H1 (cell line): ENCODE measurements around the gene SBF1. TPM values are rescaled to one million over a fixed set of nuclear protein-coding genes. Genes with fewer than 3 reads are reported as not detected.

Experiments used
- CTCF ChIA-PET: fragments of 300-600 bp; sonication (Branson Sonifier 250); formaldehyde crosslinking; loops from one replicate; lab custom pipeline; 2021; ENCODE audit not compliant: partially characterized antibody; lab: Charles Lee
- POLR2A ChIA-PET: fragments of 300-600 bp; sonication (Branson Sonifier 250); formaldehyde crosslinking; loops from one replicate; lab custom pipeline; 2021; ENCODE audit warnings: inconsistent platforms; ENCODE audit not compliant: partially characterized antibody; lab: Charles Lee
- DNase-seq, 2 experiments: peaks; one replicate each; pipeline versions ENCODE4 v3.0.0 to v3.0.0-alpha.2; 2010 to 2022; ENCODE audit warnings: low spot score in 2 of 2, low read depth in 1 of 2, mixed read lengths in 1 of 2
- FAIRE-seq: peaks from 2 replicates; lab custom pipeline; 2011; peaks lifted over from hg19 to GRCh38; lab: Jason Lieb, UNC
- H2AFZ ChIP-seq: 2 replicates; pipeline ENCODE4 v1.8.1; 2012; ENCODE audit warnings: low read length, inconsistent platforms
- H2AK5ac ChIP-seq: 2 replicates; pipeline ENCODE4 v1.6.1; 2013; ENCODE audit warnings: low read depth, low read length
- H2BK120ac ChIP-seq: replicated peaks from 2 replicates; pipeline ENCODE3; 2013; ENCODE audit warnings: low read depth, low read length, inconsistent platforms
- H2BK12ac ChIP-seq: 2 replicates; pipeline ENCODE4 v1.6.1; 2013; ENCODE audit warnings: low read depth, low read length
- H2BK15ac ChIP-seq: 2 replicates; pipeline ENCODE4 v1.6.1; 2013; ENCODE audit warnings: low read length
- H2BK20ac ChIP-seq: 2 replicates; pipeline ENCODE4 v1.6.1; 2013; ENCODE audit warnings: low read length
- H2BK5ac ChIP-seq: 2 replicates; pipeline ENCODE4 v1.6.1; 2013; ENCODE audit warnings: low read depth, low read length
- H3K14ac ChIP-seq: 2 replicates; pipeline ENCODE4 v1.6.1; 2013; ENCODE audit warnings: inconsistent platforms; ENCODE audit not compliant: insufficient read length
- H3K18ac ChIP-seq: 2 replicates; pipeline ENCODE4 v1.6.1; 2013; ENCODE audit warnings: low read length; ENCODE audit errors: extremely low read depth
- H3K23ac ChIP-seq: 2 replicates; pipeline ENCODE4 v1.6.1; 2013; ENCODE audit warnings: inconsistent platforms; ENCODE audit not compliant: insufficient read length
- H3K23me2 ChIP-seq: 2 replicates; pipeline ENCODE4 v1.6.1; 2013; ENCODE audit warnings: low read depth, low read length
- H3K27ac ChIP-seq: 2 replicates; pipeline ENCODE4 v1.6.1; 2011; ENCODE audit warnings: low read depth, low read length, inconsistent platforms
- H3K27me3 ChIP-seq, 4 experiments: replicated peaks in 1 of 4; 1 replicate in 1 of 4; 2 replicates in 3 of 4; pipeline versions ENCODE4 v1.6.1 to v1.8.1; 2011 to 2013; ENCODE audit warnings: low read length in 3 of 4, mild to moderate bottlenecking in 3 of 4, inconsistent platforms in 2 of 4, mixed read lengths in 2 of 4, moderate library complexity in 1 of 4; ENCODE audit not compliant: control insufficient read depth in 3 of 4, insufficient read depth in 3 of 4; ENCODE audit errors: extremely low read depth in 1 of 4
- H3K36me3 ChIP-seq, 4 experiments: 2 replicates each; pipeline versions ENCODE4 v1.6.1 to v1.8.1; 2011 to 2013; ENCODE audit warnings: mild to moderate bottlenecking in 4 of 4, low read length in 3 of 4, moderate library complexity in 2 of 4, control low read depth in 1 of 4, inconsistent platforms in 1 of 4; ENCODE audit not compliant: insufficient read depth in 4 of 4, control insufficient read depth in 2 of 4
- H3K4ac ChIP-seq: replicated peaks from 2 replicates; pipeline ENCODE3; 2013; ENCODE audit warnings: low read length, low read depth, mixed read lengths, inconsistent platforms; ENCODE audit not compliant: insufficient read length
- H3K4me1 ChIP-seq, 4 experiments: replicated peaks in 1 of 4; 1 replicate in 1 of 4; 2 replicates in 3 of 4; pipeline versions ENCODE4 v1.6.1 to v1.8.1; 2011 to 2013; ENCODE audit warnings: low read length in 3 of 4, inconsistent platforms in 2 of 4, mixed read lengths in 1 of 4; ENCODE audit not compliant: insufficient read depth in 4 of 4, control insufficient read depth in 3 of 4
- H3K4me2 ChIP-seq, 2 experiments: 2 replicates each; pipeline versions ENCODE4 v1.6.1 to v1.8.1; 2011 to 2013; ENCODE audit warnings: low read depth in 2 of 2, low read length in 2 of 2, control low read depth in 1 of 2, inconsistent platforms in 1 of 2, mild to moderate bottlenecking in 1 of 2; ENCODE audit not compliant: insufficient read depth in 1 of 2
- H3K4me3 ChIP-seq, 4 experiments: fragments of 200-600, 300-600 bp in 1 of 4; sonication (generic), shearing (Covaris generic), sonication (Bioruptor Twin) in 1 of 4; 2 replicates each; pipeline versions ENCODE4 v1.5.1 to v1.8.1; 2011 to 2016; ENCODE audit warnings: low read length in 4 of 4, low read depth in 3 of 4, control low read depth in 2 of 4, inconsistent platforms in 2 of 4, mild to moderate bottlenecking in 2 of 4, mixed read lengths in 1 of 4, moderate library complexity in 1 of 4; ENCODE audit not compliant: insufficient read depth in 2 of 4; ENCODE audit errors: extremely low read depth in 1 of 4
- H3K56ac ChIP-seq: replicated peaks from 2 replicates; pipeline ENCODE3; 2013; ENCODE audit warnings: low read depth, mild to moderate bottlenecking, mixed read lengths, low read length, inconsistent platforms; ENCODE audit not compliant: insufficient read length
- H3K79me1 ChIP-seq: 2 replicates; pipeline ENCODE4 v1.6.1; 2013; ENCODE audit warnings: low read depth, low read length, control low read depth
- H3K79me2 ChIP-seq, 2 experiments: 2 replicates each; pipeline versions ENCODE4 v1.6.1 to v1.8.1; 2012 to 2013; ENCODE audit warnings: low read length in 2 of 2, mild to moderate bottlenecking in 2 of 2, inconsistent platforms in 1 of 2; ENCODE audit not compliant: insufficient read depth in 2 of 2, control insufficient read depth in 1 of 2
- H3K9ac ChIP-seq, 4 experiments: replicated peaks in 1 of 4; 1 replicate in 1 of 4; 2 replicates in 3 of 4; pipeline versions ENCODE4 v1.6.1 to v1.8.1; 2011 to 2013; ENCODE audit warnings: low read depth in 3 of 4, low read length in 3 of 4, control low read depth in 2 of 4, mild to moderate bottlenecking in 2 of 4, moderate library complexity in 2 of 4, inconsistent platforms in 1 of 4; ENCODE audit errors: extremely low read depth in 1 of 4
- H3K9me3 ChIP-seq, 2 experiments: 2 replicates each; pipeline versions ENCODE4 v1.6.1 to v1.8.1; 2012 to 2013; ENCODE audit warnings: mild to moderate bottlenecking in 2 of 2, moderate library complexity in 2 of 2, control low read depth in 1 of 2, inconsistent platforms in 1 of 2, low read depth in 1 of 2, low read length in 1 of 2, mixed read lengths in 1 of 2; ENCODE audit not compliant: insufficient read depth in 2 of 2
- H4K20me1 ChIP-seq, 2 experiments: replicated peaks in 1 of 2; 2 replicates each; pipeline versions ENCODE3 to v1.8.1; 2011 to 2013; ENCODE audit warnings: inconsistent platforms in 2 of 2, low read length in 2 of 2, mild to moderate bottlenecking in 1 of 2; ENCODE audit not compliant: insufficient read depth in 2 of 2, control insufficient read depth in 1 of 2
- H4K5ac ChIP-seq: 2 replicates; pipeline ENCODE4 v1.6.1; 2013; ENCODE audit warnings: low read length, low read depth, mixed read lengths, inconsistent platforms; ENCODE audit not compliant: insufficient read length
- H4K8ac ChIP-seq: 2 replicates; pipeline ENCODE4 v1.8.0; 2013; ENCODE audit warnings: mild to moderate bottlenecking, moderate library complexity, low read length, inconsistent platforms; ENCODE audit not compliant: insufficient read depth; ENCODE audit errors: extremely low read depth
- H4K91ac ChIP-seq: replicated peaks from 2 replicates; pipeline ENCODE3; 2013; ENCODE audit warnings: low read length, mixed read lengths, inconsistent platforms; ENCODE audit not compliant: insufficient read length
- BRCA1 ChIP-seq: IDR thresholded peaks from 2 replicates; pipeline ENCODE4 v1.6.1; 2012; ENCODE audit warnings: low read depth, low read length, improper control_type of control experiment
- CBX8 ChIP-seq: fragments of 300-800, 300-1000 bp; sonication (generic); IDR thresholded peaks from 2 replicates; pipeline ENCODE4 v1.7.1; 2016; ENCODE audit warnings: low read depth, low read length, borderline replicate concordance
- CREB1 ChIP-seq: IDR thresholded peaks from 2 replicates; pipeline ENCODE4 v1.6.1; 2012; ENCODE audit warnings: inconsistent platforms
- GABPA ChIP-seq: IDR thresholded peaks from 2 replicates; pipeline ENCODE4 v1.6.1; 2011; ENCODE audit warnings: mild to moderate bottlenecking, low read length, moderate library complexity, borderline replicate concordance; ENCODE audit not compliant: insufficient read depth
- HDAC6 ChIP-seq: IDR thresholded peaks from one replicate; pipeline ENCODE4 v1.7.1; 2012; ENCODE audit warnings: low read depth, mild to moderate bottlenecking, inconsistent platforms, low read length, moderate library complexity
- POU5F1 ChIP-seq: IDR thresholded peaks from 2 replicates; pipeline ENCODE4 v1.6.1; 2011; ENCODE audit warnings: low read depth, mild to moderate bottlenecking, low read length, moderate library complexity
- RAD21 ChIP-seq, 2 experiments: IDR thresholded peaks in 1 of 2; conservative IDR thresholded peaks in 1 of 2; 2 replicates each; pipeline ENCODE4 v1.6.1; 2011; ENCODE audit warnings: low read depth in 2 of 2, low read length in 2 of 2, improper control_type of control experiment in 1 of 2, inconsistent platforms in 1 of 2, mild to moderate bottlenecking in 1 of 2, moderate library complexity in 1 of 2
- RFX5 ChIP-seq: IDR thresholded peaks from 2 replicates; pipeline ENCODE4 v1.6.1; 2011; ENCODE audit warnings: low read depth, low read length, improper control_type of control experiment, borderline replicate concordance
- RNF2 ChIP-seq: fragments of 200-900, 300-1000 bp; sonication (generic); IDR thresholded peaks from 2 replicates; pipeline ENCODE4 v1.7.1; 2016; ENCODE audit warnings: borderline replicate concordance, low read depth, mild to moderate bottlenecking, antibody characterized with exemption, low read length; ENCODE audit not compliant: poor library complexity, severe bottlenecking; ENCODE audit errors: missing control alignments
- SP2 ChIP-seq: IDR thresholded peaks from 2 replicates; pipeline ENCODE4 v1.6.1; 2012; ENCODE audit warnings: mild to moderate bottlenecking, low read length, inconsistent platforms
- SRF ChIP-seq: IDR thresholded peaks from 2 replicates; pipeline ENCODE4 v1.6.1; 2011; ENCODE audit warnings: mild to moderate bottlenecking, low read depth, low read length, moderate library complexity
- TAF1 ChIP-seq: IDR thresholded peaks from 2 replicates; pipeline ENCODE4 v1.6.1; 2011; ENCODE audit warnings: mild to moderate bottlenecking, low read depth, low read length
- TEAD4 ChIP-seq: IDR thresholded peaks from 2 replicates; pipeline ENCODE4 v1.6.1; 2012; ENCODE audit warnings: low read depth, low read length, inconsistent platforms, mixed read lengths
- YY1 ChIP-seq: IDR thresholded peaks from 2 replicates; pipeline ENCODE4 v1.6.1; 2011; ENCODE audit warnings: low read depth, mild to moderate bottlenecking, low read length
- WGBS, 2 experiments: shearing (Covaris generic) in 1 of 2; methylation state at CpG; one replicate each; pipeline versions ENCODE4 v1.1.6 to v1.1.7; 2013 to 2015; ENCODE audit warnings: low lambda C conversion rate in 2 of 2, mixed read lengths in 2 of 2, inconsistent platforms in 1 of 2, low coverage in 1 of 2, missing lambda C conversion rate in 1 of 2; ENCODE audit not compliant: insufficient replicate concordance in 2 of 2, insufficient coverage in 1 of 2, insufficient read length in 1 of 2; ENCODE audit errors: extremely low coverage in 1 of 2, missing lambda C conversion rate in 1 of 2; 5-methylcytosine and 5-hydroxymethylcytosine counted together
- polyA plus RNA-seq, 7 experiments: library from polyadenylated mRNA; depleted of rRNA in 3 of 7; stranded (reverse) in 5 of 7; unstranded in 2 of 7; fragments of >200 nt in 5 of 7; fragments of 200-250 nt in 2 of 7; gene quantifications; 1 replicate in 5 of 7; 2 replicates in 1 of 7; 4 replicates in 1 of 7; pipeline versions ENCODE4 v1.2.1 to v1.2.3, GENCODE V29; 2011 to 2013; ENCODE audit warnings: missing spikeins in 2 of 7, mixed read lengths in 2 of 7
- total RNA-seq: library from RNA; stranded (reverse); fragmentation: NEBNext Ultra II Directional; extraction: Animal tissue kit (Norgen Biotek cat#: 25700); gene quantifications from 2 replicates; pipeline ENCODE4 v1.2.1, GENCODE V29; 2021

The SBF1 gene
- total and polyA plus RNA-seq, 2 of the 8 experiments (the other 6 are each of a cell fraction or from before 2014, with no cell fraction given) = 29.1 to 71.5 TPM

DNA sequence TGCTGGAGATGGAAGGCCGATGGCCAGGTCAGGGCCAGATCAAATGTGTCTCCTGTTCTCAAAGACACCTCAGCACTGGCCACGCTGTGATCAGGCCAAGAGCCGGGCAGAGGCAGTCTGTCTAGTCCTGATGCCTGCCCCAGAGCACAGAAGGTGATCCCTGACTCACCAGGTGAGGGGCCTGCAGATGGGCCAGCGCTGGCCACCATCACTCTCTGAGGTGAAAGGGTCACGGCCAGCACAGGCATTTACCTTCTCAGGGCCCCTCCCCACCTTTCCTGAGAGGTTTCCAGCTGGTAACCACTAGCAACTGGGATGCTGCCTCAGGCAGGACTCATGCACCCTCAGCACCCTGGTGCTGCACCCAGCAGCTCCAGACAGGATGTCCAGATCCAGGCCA lies 2.9 kb downstream of the SBF1 start:
- H3K9me3 ChIP-seq = no peaks in the 10 kb centered on the region
- H3K79me2 ChIP-seq = peaks cover 0 to 59% of the 10 kb centered on the region in 2 experiments; a peak in 3 of 4 replicates
- H3K9ac ChIP-seq = no peak overlapping the region
- no peak for FAIRE-seq
- H3K23me2 ChIP-seq = peaks cover 8% of the 10 kb centered on the region; the same call in 1 of the 2 replicates
- H3K79me1 ChIP-seq = peaks cover 34% of the 10 kb centered on the region
- H3K14ac ChIP-seq = no peak overlapping the region
- no peaks in the 10 kb centered on the region; a peak in 1 of 7 replicates for H3K27me3 ChIP-seq
- H2BK120ac ChIP-seq = no peak overlapping the region
- H2BK5ac ChIP-seq = no peak overlapping the region
- no peak overlapping the region for H3K18ac ChIP-seq
- H3K4me1 ChIP-seq = peaks cover 0 to 29% (median 18%) of the 10 kb centered on the region in 4 experiments; a peak in 6 of 7 replicates
- POLR2A ChIA-PET = interaction anchor here (1.4 to 2.8 kb wide), 4 partner anchors 11 to 18 kb away, joined by 3 to 6 read pairs (median 4); partner anchors contain the start of gene MIOX
- H3K4me3 ChIP-seq = no peak overlapping the region
- no peak overlapping the region for H2BK15ac ChIP-seq
- H2AK5ac ChIP-seq = no peak overlapping the region
- H4K5ac ChIP-seq = no peak overlapping the region
- no peak overlapping the region for H2BK12ac ChIP-seq
- H3K36me3 ChIP-seq = peaks cover 2 to 8% (median 5%) of the 10 kb centered on the region in 4 experiments; a peak in 6 of 8 replicates
- TF ChIP-seq YY1 (no peak), TEAD4 (no peak), CBX8 (no peak), RFX5 (no peak), SP2 (no peak), RNF2 (no peak), BRCA1 (no peak), TAF1 (no peak), CREB1 (no peak), SRF (no peak), HDAC6 (no peak), GABPA (no peak), RAD21 (IDR thresholded peaks at IDR 0.05 in 1 of 2, conservative IDR thresholded peaks at IDR 0.05 in 1 of 2; ENCODE audit: low read depth in 2 of 2, low read length in 2 of 2) (no peak), POU5F1 (no peak)
- H4K20me1 ChIP-seq = peaks cover 41 to 53% of the 10 kb centered on the region in 2 experiments
- no peak overlapping the region for H3K4me2 ChIP-seq
- H3K4ac ChIP-seq = no peak overlapping the region
- H4K8ac ChIP-seq = no peak overlapping the region
- no peak overlapping the region for H3K27ac ChIP-seq
- no peak overlapping the region for H3K56ac ChIP-seq
- DNase-seq = no peak
- no peak overlapping the region for H3K23ac ChIP-seq
- H2BK20ac ChIP-seq = no peak overlapping the region
- 89% methylated on average over 4 of the region's 5 CpGs; no CpG with 5 or more reads in 1 of the 2 experiments for WGBS, 2 experiments
- CTCF ChIA-PET = interaction anchor here (0.6 to 9.1 kb wide), 8 partner anchors 14 to 134 kb away, joined by 3 to 60 read pairs (median 3); no protein-coding TSS in a partner anchor
- H4K91ac ChIP-seq = no peak overlapping the region
- no peak overlapping the region for H2AFZ ChIP-seq
